ENCODE results near the gene ULBP2.

The ULBP2 gene

GRCh38 chr6:149975400-149975799, 33.6 kb downstream of the ULBP2 start:
- H3K79me2 ChIP-seq (ENCODE audit: insufficient read depth, low read depth): no peaks in the 10 kb centered on the region
- H3K4me3 ChIP-seq (IDR thresholded peaks at IDR 0.05; ENCODE audit: insufficient read depth, low read depth, low read length): no peak overlapping the region
- H3K36me3 ChIP-seq (ENCODE audit: insufficient read depth): no peaks in the 10 kb centered on the region
- H3K4me2 ChIP-seq: no peak overlapping the region
- H3K27ac ChIP-seq: no peak overlapping the region
- H3K9ac ChIP-seq: no peak overlapping the region
- no peak for TF ChIP-seq CTCF (conservative IDR thresholded peaks at IDR 0.05; ENCODE audit: low read depth, low read length)
- no peaks in the 10 kb centered on the region for H4K20me1 ChIP-seq (ENCODE audit: insufficient read depth)
- no peaks in the 10 kb centered on the region for H3K4me1 ChIP-seq (ENCODE audit: low read depth, poor library complexity, severe bottlenecking)
- no peaks in the 10 kb centered on the region for H3K27me3 ChIP-seq (ENCODE audit: insufficient read depth, low read depth)
- H2AFZ ChIP-seq (ENCODE audit: low read depth): no peak overlapping the region

GRCh38 chr6:149977221-149977620, 35.4 kb downstream of the ULBP2 start:
- Histone ChIP-seq H3K27me3 (ENCODE audit: insufficient read depth, low read depth) (no peaks in the 10 kb centered on the region), H4K20me1 (ENCODE audit: insufficient read depth) (no peaks in the 10 kb centered on the region), H3K4me1 (ENCODE audit: low read depth, poor library complexity, severe bottlenecking) (no peaks in the 10 kb centered on the region), H2AFZ (ENCODE audit: low read depth) (no peak overlapping the region), H3K4me2 (no peak overlapping the region), H3K9ac (no peak overlapping the region), H3K79me2 (ENCODE audit: insufficient read depth, low read depth) (no peaks in the 10 kb centered on the region), H3K4me3 (IDR thresholded peaks at IDR 0.05; ENCODE audit: insufficient read depth, low read depth, low read length) (no peak overlapping the region), H3K27ac (no peak overlapping the region), H3K36me3 (ENCODE audit: insufficient read depth) (no peaks in the 10 kb centered on the region)
- TF ChIP-seq CTCF (conservative IDR thresholded peaks at IDR 0.05; ENCODE audit: low read depth, low read length): no peak

GRCh38 chr6:149978610-149979009, 36.8 kb downstream of the ULBP2 start:
- Histone ChIP-seq H3K36me3 (ENCODE audit: insufficient read depth) (no peaks in the 10 kb centered on the region), H3K4me2 (no peak overlapping the region), H3K9ac (no peak overlapping the region), H3K4me1 (ENCODE audit: low read depth, poor library complexity, severe bottlenecking) (no peaks in the 10 kb centered on the region), H3K4me3 (IDR thresholded peaks at IDR 0.05; ENCODE audit: insufficient read depth, low read depth, low read length) (no peak overlapping the region), H3K27ac (no peak overlapping the region), H2AFZ (ENCODE audit: low read depth) (no peak overlapping the region), H3K79me2 (ENCODE audit: insufficient read depth, low read depth) (no peaks in the 10 kb centered on the region), H4K20me1 (ENCODE audit: insufficient read depth) (no peaks in the 10 kb centered on the region), H3K27me3 (ENCODE audit: insufficient read depth, low read depth) (no peaks in the 10 kb centered on the region)
- TF ChIP-seq CTCF (conservative IDR thresholded peaks at IDR 0.05; ENCODE audit: low read depth, low read length): no peak

GRCh38 chr6:149979293-149979692, 37.5 kb downstream of the ULBP2 start:
- TF ChIP-seq CTCF (conservative IDR thresholded peaks at IDR 0.05; ENCODE audit: low read depth, low read length): no peak
- no peaks in the 10 kb centered on the region for H4K20me1 ChIP-seq (ENCODE audit: insufficient read depth)
- no peaks in the 10 kb centered on the region for H3K79me2 ChIP-seq (ENCODE audit: insufficient read depth, low read depth)
- H2AFZ ChIP-seq (ENCODE audit: low read depth): no peak overlapping the region
- H3K27me3 ChIP-seq (ENCODE audit: insufficient read depth, low read depth): no peaks in the 10 kb centered on the region
- H3K36me3 ChIP-seq (ENCODE audit: insufficient read depth): no peaks in the 10 kb centered on the region
- no peak overlapping the region for H3K9ac ChIP-seq
- H3K4me3 ChIP-seq (IDR thresholded peaks at IDR 0.05; ENCODE audit: insufficient read depth, low read depth, low read length): no peak overlapping the region
- no peaks in the 10 kb centered on the region for H3K4me1 ChIP-seq (ENCODE audit: low read depth, poor library complexity, severe bottlenecking)
- no peak overlapping the region for H3K4me2 ChIP-seq
- H3K27ac ChIP-seq: no peak overlapping the region

Data from KMS-11 (cell line).